Measurements from ENCODE around the gene LIME1.

LIME1 gene

GRCh38 chr20:63697357-63697867, 39.1 kb upstream of the LIME1 start:
- DNase-seq (ENCODE audit: extremely low read depth, insufficient read length): no peak
- H3K36me3 ChIP-seq (ENCODE audit: control insufficient read depth, insufficient read depth, low read length): peaks cover 10% of the 10 kb centered on the region
- H3K27me3 ChIP-seq (replicated peaks; ENCODE audit: control insufficient read depth, insufficient read depth, low read length): no peaks in the 10 kb centered on the region
- no peak overlapping the region for H3K4me3 ChIP-seq (replicated peaks; ENCODE audit: low read depth, low read length)
- no peak for TF ChIP-seq CTCF (IDR thresholded peaks at IDR 0.05; ENCODE audit: insufficient read depth, low read length, poor library complexity, severe bottlenecking)

- DNase-seq (ENCODE audit: extremely low read depth, insufficient read length): no peak
- no peak for TF ChIP-seq CTCF (IDR thresholded peaks at IDR 0.05; ENCODE audit: insufficient read depth, low read length, poor library complexity, severe bottlenecking)
- Histone ChIP-seq H3K4me3 (replicated peaks; ENCODE audit: low read depth, low read length) (no peak overlapping the region), H3K36me3 (ENCODE audit: control insufficient read depth, insufficient read depth, low read length) (peaks cover 14% of the 10 kb centered on the region), H3K27me3 (replicated peaks; ENCODE audit: control insufficient read depth, insufficient read depth, low read length) (no peaks in the 10 kb centered on the region)
These were observed 38.5 kb upstream of the LIME1 start for GRCh38 chr20:63697868-63698545.

- no peak overlapping the region for H3K4me3 ChIP-seq (replicated peaks; ENCODE audit: low read depth, low read length)
- peak; percentile 74 for DNase-seq (ENCODE audit: extremely low read depth, insufficient read length)
- peaks cover 15% of the 10 kb centered on the region for H3K36me3 ChIP-seq (ENCODE audit: control insufficient read depth, insufficient read depth, low read length)
- no peaks in the 10 kb centered on the region for H3K27me3 ChIP-seq (replicated peaks; ENCODE audit: control insufficient read depth, insufficient read depth, low read length)
- no peak for TF ChIP-seq CTCF (IDR thresholded peaks at IDR 0.05; ENCODE audit: insufficient read depth, low read length, poor library complexity, severe bottlenecking)
These were observed 37.6 kb upstream of the LIME1 start for GRCh38 chr20:63698739-63699465.

GRCh38 chr20:63699466-63700198, 36.8 kb upstream of the LIME1 start:
- TF ChIP-seq CTCF (IDR thresholded peaks at IDR 0.05; ENCODE audit: insufficient read depth, low read length, poor library complexity, severe bottlenecking): no peak
- DNase-seq (ENCODE audit: extremely low read depth, insufficient read length): no peak
- H3K36me3 ChIP-seq (ENCODE audit: control insufficient read depth, insufficient read depth, low read length): peaks cover 19% of the 10 kb centered on the region
- no peak overlapping the region for H3K4me3 ChIP-seq (replicated peaks; ENCODE audit: low read depth, low read length)
- no peaks in the 10 kb centered on the region for H3K27me3 ChIP-seq (replicated peaks; ENCODE audit: control insufficient read depth, insufficient read depth, low read length)

GRCh38 chr20:63700199-63701050, 36.0 kb upstream of the LIME1 start:
- DNase-seq (ENCODE audit: extremely low read depth, insufficient read length): no peak
- TF ChIP-seq CTCF (IDR thresholded peaks at IDR 0.05; ENCODE audit: insufficient read depth, low read length, poor library complexity, severe bottlenecking): no peak
- Histone ChIP-seq H3K36me3 (ENCODE audit: control insufficient read depth, insufficient read depth, low read length) (peaks cover 27% of the 10 kb centered on the region), H3K4me3 (replicated peaks; ENCODE audit: low read depth, low read length) (no peak overlapping the region), H3K27me3 (replicated peaks; ENCODE audit: control insufficient read depth, insufficient read depth, low read length) (no peaks in the 10 kb centered on the region)
